GM19351 (cell line): ENCODE data around the gene DBN1.
"Not testable (repeated sequence)": the region's sequence is repeated elsewhere in the genome, so short reads cannot be mapped to it uniquely, and the experiment has no call there.

Experiments used
- ATAC-seq: cut with Tn5 transposase; IDR thresholded peaks from one replicate; pipeline ENCODE4 v1.9.1; 2021; ENCODE audit warnings: mild to moderate bottlenecking, moderate library complexity; ENCODE audit not compliant: unreplicated experiment

Gene DBN1

DNA sequence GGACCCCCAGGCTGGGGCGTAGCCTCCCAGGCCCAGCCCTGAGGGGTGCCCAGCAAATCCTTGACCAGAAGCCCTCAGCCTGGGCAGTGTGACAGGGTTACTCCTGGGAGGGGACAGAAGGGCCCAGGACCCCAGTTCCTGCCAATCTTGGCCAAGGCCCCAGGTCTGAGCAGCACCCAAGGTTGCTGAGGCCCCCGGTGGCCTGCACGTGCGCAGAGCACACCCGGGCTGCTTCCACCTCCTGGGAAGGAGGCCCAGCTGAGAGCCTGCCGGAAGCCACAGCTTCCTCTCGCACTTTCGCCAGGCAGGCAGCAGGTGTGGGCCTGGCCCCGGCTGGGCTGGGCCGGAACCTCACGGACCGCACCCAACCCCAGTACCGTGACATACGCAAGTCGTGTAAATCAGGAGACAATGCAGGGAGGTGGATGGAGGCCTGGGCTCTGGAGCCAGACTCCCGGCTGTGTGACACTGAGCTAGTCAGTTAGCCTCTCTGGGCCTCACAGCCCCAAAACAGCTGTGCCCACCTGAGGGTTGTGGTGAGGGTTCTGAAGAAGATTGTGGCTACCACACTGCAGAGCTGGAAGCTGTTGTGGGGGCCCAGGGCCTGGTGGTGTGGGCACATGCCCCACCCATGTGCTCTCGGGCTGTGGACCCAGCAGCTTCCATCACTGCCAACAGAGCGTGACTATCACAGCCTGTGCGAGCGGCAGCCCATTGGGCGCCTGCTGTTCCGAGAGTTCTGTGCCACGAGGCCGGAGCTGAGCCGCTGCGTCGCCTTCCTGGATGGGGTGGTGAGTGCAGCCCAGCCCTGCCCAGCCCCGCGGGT, 41.9 kb downstream of the DBN1 start:
- ATAC-seq: peak; percentile 44

DNA sequence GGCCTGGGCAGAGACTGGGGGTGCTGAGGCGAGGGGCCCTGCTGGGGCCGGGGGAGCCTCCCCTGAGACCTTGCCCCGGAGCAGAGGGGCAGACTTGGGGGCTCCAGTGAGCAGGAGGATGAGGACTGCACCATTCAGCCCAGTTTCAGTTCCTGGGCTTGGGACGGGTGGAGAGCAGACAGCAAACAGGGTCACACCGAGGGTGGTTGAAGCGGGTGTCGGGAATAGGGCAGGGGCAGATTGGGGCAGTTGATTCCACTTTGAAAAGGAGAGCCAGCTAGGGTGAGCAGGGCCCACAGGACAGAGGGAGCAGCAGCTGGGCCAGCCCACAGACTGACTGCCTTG, 42.5 kb downstream of the DBN1 start:
- ATAC-seq: no peak

- no peak for ATAC-seq
These were observed 43.1 kb downstream of the DBN1 start for GRCh38 chr5:177430140-177430951.

DNA sequence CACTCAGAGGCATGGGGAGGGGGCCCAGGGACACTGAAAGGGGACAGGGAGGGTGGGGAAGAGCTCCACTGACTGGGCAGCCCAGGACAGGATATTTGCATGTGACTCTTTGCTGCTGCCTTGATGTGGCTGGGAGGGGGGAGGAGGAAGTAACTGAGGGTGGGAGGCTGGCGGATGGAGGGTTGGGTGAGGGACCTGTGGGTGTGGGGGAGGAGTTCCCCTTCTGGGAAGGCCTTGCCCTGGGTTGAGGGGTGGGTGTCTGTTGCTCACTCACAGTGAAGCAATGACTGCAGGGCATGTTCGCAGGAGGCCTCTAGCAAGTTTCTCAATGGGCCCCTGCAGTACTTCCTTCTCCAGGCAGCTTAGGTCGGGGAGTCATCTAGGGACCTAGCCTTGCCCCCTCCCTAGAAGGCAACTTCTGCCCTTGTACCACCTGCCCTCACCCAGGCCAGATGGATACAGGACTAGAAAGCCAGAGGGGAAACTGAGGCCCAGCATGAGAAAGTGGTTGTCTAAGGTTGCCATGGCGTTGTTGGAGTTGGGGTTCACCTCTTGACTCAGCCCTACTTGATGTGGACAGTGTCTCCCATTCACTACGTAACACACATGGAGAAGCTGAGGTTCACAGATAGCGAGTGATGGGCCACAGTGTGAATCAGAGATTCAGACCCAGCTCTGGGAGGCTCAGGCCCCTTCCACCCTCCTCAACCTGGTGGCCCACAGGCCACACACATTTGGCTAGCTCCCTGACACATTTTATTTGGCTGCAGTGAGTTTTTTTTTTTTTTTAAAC, 44.0 kb downstream of the DBN1 start:
- ATAC-seq: no peak

DNA sequence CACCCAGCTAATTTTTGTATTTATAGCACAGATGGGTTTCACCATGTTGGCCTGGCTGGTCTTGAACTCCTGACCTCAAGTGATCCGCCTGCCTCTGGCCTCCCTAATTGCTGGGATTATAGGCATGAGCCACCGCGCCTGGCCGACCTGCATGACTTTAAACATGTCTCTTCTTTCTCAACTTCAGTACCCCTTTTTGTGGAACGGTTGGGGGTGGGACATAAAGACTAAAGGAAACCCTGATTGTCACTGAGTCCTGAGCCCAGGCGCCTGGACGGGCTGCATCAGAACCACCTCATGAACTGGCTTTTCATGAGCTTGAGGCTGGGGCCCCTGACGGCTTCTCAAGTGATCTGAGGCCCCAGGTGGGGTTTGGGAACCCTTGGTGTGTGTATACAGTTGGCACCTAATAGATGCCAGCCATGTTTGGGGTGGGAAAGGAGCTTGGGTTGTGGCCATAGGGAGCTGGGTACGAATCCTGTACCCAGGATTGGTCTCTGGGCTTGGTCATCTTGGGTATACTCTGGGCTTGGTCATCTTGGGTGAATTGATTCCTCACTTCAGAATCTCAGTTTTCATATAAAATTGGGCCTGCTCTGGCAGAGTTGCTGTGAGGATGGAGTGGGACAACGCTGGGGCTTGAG, 44.7 kb downstream of the DBN1 start:
- no peak for ATAC-seq

- no peak for ATAC-seq
These were observed 45.4 kb downstream of the DBN1 start for GRCh38 chr5:177427919-177428573.

- ATAC-seq: no peak
These were observed 46.1 kb downstream of the DBN1 start for GRCh38 chr5:177427211-177427822.

- peak; percentile 2 for ATAC-seq
These were observed 46.7 kb downstream of the DBN1 start, which contains the start of gene GRK6 for GRCh38 chr5:177426566-177427210. GRK6 (plus strand) TSS chr5:177426676; CDS start chr5:177426846, 170 bp downstream.

GRCh38 chr5:177425801-177426565, 47.5 kb downstream of the DBN1 start:
- ATAC-seq: peak; percentile 72

DNA sequence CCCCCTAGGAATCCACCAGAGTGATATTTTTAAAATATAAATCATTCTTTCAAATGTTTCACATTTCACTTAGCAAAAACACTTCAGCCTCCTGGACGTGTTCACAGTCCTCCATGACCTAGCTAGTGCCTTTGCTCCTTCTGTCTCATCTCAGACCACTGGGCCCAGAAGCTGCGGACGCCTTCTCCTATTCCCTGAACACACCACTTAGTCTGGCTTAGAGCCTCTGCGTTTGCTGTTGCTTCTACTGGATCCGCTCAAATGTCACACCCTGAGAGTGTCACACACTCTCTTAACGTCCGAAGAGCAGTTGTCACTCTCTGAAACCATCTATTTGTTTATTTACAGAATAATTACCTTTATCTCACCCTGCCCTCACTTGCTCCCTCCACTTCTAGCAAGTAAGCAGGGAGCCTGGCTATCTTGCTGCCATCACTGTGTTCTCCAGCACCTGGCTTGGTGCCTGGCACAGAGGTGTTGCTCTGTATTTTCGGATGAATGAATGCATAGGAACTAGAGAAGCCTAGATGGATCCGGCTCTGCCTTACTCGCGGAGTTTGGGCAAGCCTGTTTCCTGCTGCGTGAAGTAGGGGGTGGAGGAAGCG, 48.1 kb downstream of the DBN1 start:
- ATAC-seq: no peak

- ATAC-seq: no peak
These were observed 49.8 kb downstream of the DBN1 start for GRCh38 chr5:177423671-177424070.

DNA sequence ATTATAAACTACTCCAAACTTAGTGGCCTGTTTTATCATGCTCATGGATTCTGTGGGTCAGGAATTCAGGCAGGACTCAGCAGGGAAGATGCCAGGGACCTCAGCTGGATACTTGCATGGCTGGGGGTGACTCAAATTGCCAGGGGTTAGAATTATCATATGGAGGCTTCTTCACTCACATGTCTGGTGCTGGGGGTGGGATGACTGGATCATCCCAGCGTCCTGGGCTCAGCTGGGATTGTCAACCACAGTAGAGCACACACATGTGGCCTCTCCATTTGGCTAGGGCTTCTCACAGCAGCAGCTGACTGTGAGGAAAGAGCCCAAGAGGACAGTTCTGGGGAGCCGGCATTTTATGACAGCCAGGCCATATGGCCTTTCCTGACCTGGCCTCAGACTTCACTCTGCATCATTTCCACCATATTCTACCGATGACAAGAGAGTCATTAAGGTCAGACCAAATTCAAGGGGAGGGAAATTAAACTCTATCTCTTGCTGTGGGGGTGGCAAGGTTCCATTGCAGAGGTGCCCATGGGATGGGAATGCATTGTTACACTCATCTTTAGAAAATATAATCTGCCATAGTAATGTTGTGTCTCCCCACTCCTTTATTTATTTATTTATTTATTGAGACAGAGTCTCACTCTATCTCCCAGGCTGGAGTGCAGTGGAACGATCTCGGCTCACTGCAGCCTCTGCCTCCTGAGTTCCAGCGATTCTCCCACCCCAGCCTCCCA, 52.2 kb downstream of the DBN1 start:
- no peak for ATAC-seq

DNA sequence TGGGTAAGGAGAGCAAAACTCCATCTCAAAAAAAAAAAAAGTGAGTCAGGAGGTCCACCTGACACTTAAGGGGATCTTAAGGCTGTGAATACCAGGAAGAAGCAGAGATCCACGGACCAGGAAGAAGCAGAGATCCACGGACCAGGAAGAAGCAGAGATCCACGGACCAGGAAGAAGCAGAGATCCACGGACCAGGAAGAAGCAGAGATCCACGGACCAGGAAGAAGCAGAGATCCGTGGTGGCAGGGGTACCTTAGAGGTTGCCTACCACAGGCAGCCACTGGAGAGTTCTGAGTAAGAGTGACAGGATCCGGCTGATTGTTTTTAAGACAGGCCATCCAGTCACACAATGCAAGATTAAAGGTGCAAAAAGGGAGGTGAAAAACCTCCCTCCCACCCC, 53.0 kb downstream of the DBN1 start:
- ATAC-seq: not testable (repeated sequence)

DNA sequence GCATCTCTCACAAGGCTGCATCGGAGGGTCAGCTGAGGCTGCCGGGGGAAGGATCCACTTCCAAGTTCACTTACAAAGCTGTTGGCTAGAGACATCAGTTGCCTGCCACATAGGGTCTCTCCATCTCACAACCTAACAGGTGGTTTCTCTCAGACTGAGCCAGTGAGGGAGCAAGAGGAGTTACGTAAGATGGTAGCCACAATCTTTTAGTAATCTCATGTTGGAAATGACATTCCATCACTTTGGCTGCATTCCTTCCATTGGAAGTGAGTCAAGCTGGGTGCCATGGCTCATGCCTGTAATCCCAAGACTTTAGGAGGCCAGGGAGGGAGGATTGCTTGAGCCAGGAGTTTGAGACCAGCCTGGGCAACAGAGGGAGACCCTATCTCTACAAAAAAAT, 54.4 kb downstream of the DBN1 start:
- no peak for ATAC-seq

- ATAC-seq: not testable (repeated sequence)
These were observed 56.4 kb downstream of the DBN1 start for GRCh38 chr5:177417081-177417480.

DNA sequence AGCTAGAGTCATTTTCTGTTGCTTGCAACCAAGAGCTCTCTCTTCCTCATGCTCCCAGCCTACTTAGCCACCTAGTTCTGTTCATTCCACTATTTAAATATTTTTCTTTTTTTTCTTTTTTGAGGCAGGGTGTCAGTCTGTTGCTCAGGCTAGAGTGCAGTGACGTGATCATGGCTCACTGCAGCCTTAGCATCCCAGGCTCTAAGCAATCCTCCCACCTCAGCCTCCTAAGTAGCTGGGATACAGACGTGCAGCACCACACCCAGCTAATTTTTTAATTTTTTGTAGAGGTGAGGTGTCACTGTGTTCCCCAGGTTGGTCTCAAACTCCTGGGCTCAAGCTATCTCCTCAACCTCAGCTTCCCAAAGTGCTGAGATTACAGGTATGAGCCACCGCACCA, 59.0 kb downstream of the DBN1 start:
- no peak for ATAC-seq

DNA sequence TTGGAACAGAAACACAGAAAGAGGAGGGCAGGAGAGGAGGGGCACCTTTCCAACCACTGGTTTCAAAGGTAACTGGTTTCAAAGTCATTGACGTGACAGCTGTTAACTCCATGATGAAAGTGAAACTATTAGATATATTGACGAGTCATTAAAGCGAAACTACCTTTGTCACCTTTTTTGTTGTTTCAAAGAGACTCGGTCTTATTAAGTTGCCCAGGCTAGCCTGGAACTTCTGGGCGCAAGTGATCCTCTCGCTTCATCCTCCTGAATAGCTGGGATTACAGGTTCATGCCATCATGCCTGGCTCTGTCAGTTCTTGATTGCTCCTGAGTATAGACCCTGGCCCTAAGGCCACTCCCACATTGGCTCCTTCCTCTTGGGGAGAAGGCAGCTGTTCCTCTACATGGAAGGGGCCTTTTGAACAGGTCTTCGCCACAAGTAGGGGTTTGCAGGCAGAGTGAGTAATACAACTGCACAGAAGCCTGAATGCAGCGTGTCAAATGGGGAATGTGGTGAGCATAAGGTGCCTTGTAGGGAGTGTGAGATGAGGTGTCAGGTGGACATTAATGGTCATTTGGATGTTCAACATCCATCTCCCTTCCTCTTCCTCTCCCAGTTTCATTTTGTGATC, 60.7 kb downstream of the DBN1 start:
- ATAC-seq: peak; percentile 86
